Measurements from ENCODE around the gene BRSK2.

DNA sequence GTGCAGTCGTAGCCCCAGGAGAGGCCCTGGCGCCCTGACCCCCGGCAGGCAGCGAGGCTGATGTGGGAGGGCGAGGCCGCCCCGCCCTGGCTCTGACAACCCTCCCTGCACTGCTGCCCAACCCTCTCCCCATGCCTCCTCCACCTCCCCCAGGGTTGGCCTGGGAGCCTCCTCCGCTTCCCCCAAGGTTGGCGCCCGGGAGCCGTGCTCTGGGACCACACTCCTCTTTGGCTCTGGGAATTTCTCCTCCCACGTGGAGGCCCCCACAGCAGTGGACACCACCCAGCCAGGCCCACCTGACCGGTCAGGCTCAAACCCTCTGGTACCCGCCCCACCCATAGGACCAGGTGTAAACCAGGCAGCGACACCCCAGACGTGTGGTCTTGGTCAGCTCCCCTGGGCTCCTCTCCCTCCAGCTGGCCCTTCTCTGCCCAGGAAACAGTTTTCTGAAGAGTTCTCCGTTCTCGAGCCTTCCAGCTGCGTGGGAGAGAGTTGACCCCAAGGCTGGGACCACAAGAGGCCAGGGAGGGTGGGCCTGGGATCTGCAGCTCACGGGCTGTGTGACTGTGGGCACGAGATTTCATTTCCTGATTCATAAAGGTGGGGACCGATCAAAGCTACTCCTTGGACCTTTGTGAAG is 39.5 kb upstream of the BRSK2 start:
- TF ChIP-seq ZFP30 (CRISPR knock-in tag; IDR thresholded peaks at IDR 0.05) (no peak), PATZ1 (CRISPR knock-in tag; IDR thresholded peaks at IDR 0.05; ENCODE audit: borderline replicate concordance) (no peak), GLIS3 (CRISPR knock-in tag; IDR thresholded peaks at IDR 0.05) (no peak), ZNF8 (CRISPR knock-in tag; IDR thresholded peaks at IDR 0.05) (no peak), BACH2 (CRISPR knock-in tag; IDR thresholded peaks at IDR 0.05; ENCODE audit: borderline replicate concordance) (no peak)

All from SK-N-SH treated with all-trans-retinoic acid at 6 μM for 48 hours (cell line).